GM12878 (cell line): ENCODE data around the gene ADAMTS2. TPM values are rescaled to one million over a fixed set of nuclear protein-coding genes. Genes with fewer than 3 reads are reported as not detected.

Experiments
- ATAC-seq: fragments of 200-7000 bp; cut with Tn5 transposase; 3 replicates; pipeline ENCODE4 v1.9.1; 2020; ENCODE audit warnings: mild to moderate bottlenecking, moderate library complexity
- BruUV-seq: library from RNA; stranded (reverse); fragments of 400-500 nt; replicated peaks from 2 replicates; lab custom pipeline; 2021; lab: Mats Ljungman, UMichigan
- CTCF ChIA-PET: fragments of 300-600 bp; sonication (Branson Sonifier 250); formaldehyde crosslinking; extraction: SDS; loops from one replicate; lab custom pipeline; 2021; ENCODE audit warnings: inconsistent platforms; lab: Yijun Ruan, JAX
- POLR2A ChIA-PET: fragments of 350-600 bp; formaldehyde crosslinking; extraction: SDS; loops from one replicate; lab custom pipeline; 2021; ENCODE audit warnings: inconsistent platforms; lab: Charles Lee
- RAD21 ChIA-PET: fragments of 300-600 bp; sonication (Branson Sonifier 250); formaldehyde crosslinking; loops from one replicate; lab custom pipeline; 2023; ENCODE audit warnings: antibody characterized with exemption; ENCODE audit not compliant: unreplicated experiment; lab: Charles Lee
- SMC1A ChIA-PET: fragments of 300-600 bp; sonication (Branson Sonifier 250); formaldehyde crosslinking; loops from one replicate; lab custom pipeline; 2023; ENCODE audit not compliant: unreplicated experiment, uncharacterized antibody; lab: Charles Lee
- DNase-seq: peaks from one replicate; pipeline ENCODE4 v3.0.0-alpha.2; 2011; ENCODE audit warnings: low read depth, low spot score
- FAIRE-seq: peaks from 3 replicates; lab custom pipeline; 2011; peaks lifted over from hg19 to GRCh38; lab: Jason Lieb, UNC
- H2AFZ ChIP-seq: 2 replicates; pipeline ENCODE4 v1.6.0; 2011; ENCODE audit warnings: low read depth, low read length, control low read depth; ENCODE audit not compliant: control insufficient read depth
- H3K27ac ChIP-seq: 2 replicates; pipeline ENCODE4 v1.5.1; 2011; ENCODE audit warnings: control low read depth; ENCODE audit not compliant: control insufficient read depth, insufficient read depth
- H3K27me3 ChIP-seq, 2 experiments: replicated peaks in 1 of 2; 2 replicates each; pipeline versions ENCODE4 v1.6.0 to v1.6.1; 2011; ENCODE audit warnings: low read length in 1 of 2; ENCODE audit not compliant: control insufficient read depth in 2 of 2, insufficient read depth in 2 of 2
- H3K36me3 ChIP-seq, 2 experiments: 2 replicates each; pipeline ENCODE4 v1.5.1; 2011; ENCODE audit warnings: low read length in 1 of 2; ENCODE audit not compliant: control insufficient read depth in 2 of 2, insufficient read depth in 2 of 2
- H3K4me1 ChIP-seq: 2 replicates; pipeline ENCODE4 v1.6.1; 2011; ENCODE audit warnings: mild to moderate bottlenecking, low read length, moderate library complexity, mixed read lengths; ENCODE audit not compliant: control insufficient read depth, insufficient read depth
- H3K4me2 ChIP-seq: 2 replicates; pipeline ENCODE4 v1.6.0; 2011; ENCODE audit warnings: control low read depth; ENCODE audit not compliant: control insufficient read depth, insufficient read depth
- H3K4me3 ChIP-seq: fragments of 200-600 bp; sonication (generic); 2 replicates; pipeline ENCODE4 v1.5.1; 2016
- H3K79me2 ChIP-seq: 2 replicates; pipeline ENCODE4 v1.6.0; 2011; ENCODE audit warnings: low read length; ENCODE audit not compliant: control insufficient read depth, insufficient read depth
- H3K9ac ChIP-seq: 2 replicates; pipeline ENCODE4 v1.8.0; 2011; ENCODE audit warnings: low read length, control low read depth, mixed read lengths; ENCODE audit not compliant: control insufficient read depth, insufficient read depth
- H3K9me3 ChIP-seq: replicated peaks from 3 replicates; pipeline ENCODE4 v1.5.1; 2011; ENCODE audit warnings: mild to moderate bottlenecking, low read length; ENCODE audit not compliant: control insufficient read depth, insufficient read depth
- H4K20me1 ChIP-seq: 2 replicates; pipeline ENCODE4 v1.6.0; 2011; ENCODE audit not compliant: control insufficient read depth, insufficient read depth
- EP300 ChIP-seq, 2 experiments: fragments of 150-350 bp in 1 of 2; IDR thresholded peaks; 2 replicates each; pipeline ENCODE4 v1.6.1; 2011 to 2012; ENCODE audit warnings: low read depth in 2 of 2, low read length in 2 of 2, borderline replicate concordance in 1 of 2, improper control_type of control experiment in 1 of 2, inconsistent platforms in 1 of 2; ENCODE audit not compliant: control insufficient read depth in 1 of 2
- HDAC6 ChIP-seq: fragments of 200-600 bp; sonication (generic); IDR thresholded peaks from one replicate; pipeline ENCODE4 v1.8.0; 2017; ENCODE audit warnings: antibody characterized with exemption; ENCODE audit not compliant: unreplicated experiment
- RAD51 ChIP-seq: fragments of 450-650 bp; IDR thresholded peaks from 2 replicates; pipeline ENCODE4 v1.6.1; 2016; ENCODE audit warnings: moderate library complexity, mild to moderate bottlenecking, inconsistent platforms
- YY1 ChIP-seq: IDR thresholded peaks from 2 replicates; pipeline ENCODE4 v1.6.1; 2011; ENCODE audit warnings: low read depth, mild to moderate bottlenecking, low read length
- ZNF207 ChIP-seq: fragments of 450-650 bp; IDR thresholded peaks from 2 replicates; pipeline ENCODE4 v1.6.1; 2014; ENCODE audit warnings: antibody characterized with exemption, mild to moderate bottlenecking, borderline replicate concordance
- WGBS: methylation state at CpG from one replicate; pipeline ENCODE4 v1.1.6; 2016; ENCODE audit warnings: low lambda C conversion rate; ENCODE audit not compliant: insufficient replicate concordance, insufficient coverage; ENCODE audit errors: missing lambda C conversion rate; 5-methylcytosine and 5-hydroxymethylcytosine counted together
- in situ Hi-C: fragments of 300-500 bp; cut with MboI; formaldehyde crosslinking; loops from 9 replicates; pipeline ENCODE4 v1.14.3; 2018; ENCODE audit warnings: mixed read lengths
- intact Hi-C: fragments of 100-400 bp; cut with micrococcal nuclease; formaldehyde crosslinking; loops from one replicate; pipeline ENCODE4 v1.14.2; 2022; ENCODE audit not compliant: unreplicated experiment
- polyA plus RNA-seq, 11 experiments: library from polyadenylated mRNA; depleted of rRNA in 4 of 11; unstranded in 6 of 11; stranded (reverse) in 5 of 11; fragments of >200 nt; fragmentation: Nextera tagmentation in 4 of 11; fragmentation: Illumina TruSeq in 1 of 11; extraction: Ambion mirVana in 4 of 11; extraction: Trizol in 1 of 11; gene quantifications; 1 replicate in 1 of 11; 2 replicates in 10 of 11; pipeline versions ENCODE4 v1.2.1 to v1.2.3, GENCODE V29; 2011 to 2016; ENCODE audit warnings: inconsistent platforms in 2 of 11, missing spikeins in 2 of 11, low read depth in 1 of 11
- total RNA-seq, 4 experiments: library from RNA; depleted of rRNA in 3 of 4; stranded (reverse); fragments of >200 nt in 3 of 4; fragmentation: Illumina TruSeq in 1 of 4; extraction: Trizol in 1 of 4; gene quantifications; 2 replicates each; pipeline versions ENCODE4 v1.2.1 to v1.2.3, GENCODE V29; 2013 to 2021
- TF ChIP-seq, protein P1 (sequence below): fragments of 450-650 bp; formaldehyde crosslinking; IDR thresholded peaks from 2 replicates; pipeline ENCODE4 v1.4.0; 2020; ENCODE audit warnings: mild to moderate bottlenecking, moderate library complexity
- TF ChIP-seq, protein P2 (sequence below): IDR thresholded peaks from 2 replicates; pipeline ENCODE4 v1.6.1; 2011; ENCODE audit warnings: low read depth, low read length, improper control_type of control experiment, borderline replicate concordance
- TF ChIP-seq, protein P3 (sequence below): fragments of 450-650 bp; IDR thresholded peaks from 2 replicates; pipeline ENCODE4 v1.6.1; 2017; ENCODE audit warnings: low read depth, mild to moderate bottlenecking, moderate library complexity
- TF ChIP-seq, protein P4 (sequence below): IDR thresholded peaks from 2 replicates; pipeline ENCODE4 v1.6.1; 2012; ENCODE audit warnings: mild to moderate bottlenecking, low read depth, low read length
- TF ChIP-seq, protein P5 (sequence below): IDR thresholded peaks from 2 replicates; pipeline ENCODE4 v1.6.1; 2012; ENCODE audit warnings: low read depth, low read length, improper control_type of control experiment

ADAMTS2 gene
- total and polyA plus RNA-seq, 10 of the 15 experiments (the other 5 are each of a cell fraction or from before 2014, with no cell fraction given) = 0.03 to 0.05 TPM; not detected in 8

DNA sequence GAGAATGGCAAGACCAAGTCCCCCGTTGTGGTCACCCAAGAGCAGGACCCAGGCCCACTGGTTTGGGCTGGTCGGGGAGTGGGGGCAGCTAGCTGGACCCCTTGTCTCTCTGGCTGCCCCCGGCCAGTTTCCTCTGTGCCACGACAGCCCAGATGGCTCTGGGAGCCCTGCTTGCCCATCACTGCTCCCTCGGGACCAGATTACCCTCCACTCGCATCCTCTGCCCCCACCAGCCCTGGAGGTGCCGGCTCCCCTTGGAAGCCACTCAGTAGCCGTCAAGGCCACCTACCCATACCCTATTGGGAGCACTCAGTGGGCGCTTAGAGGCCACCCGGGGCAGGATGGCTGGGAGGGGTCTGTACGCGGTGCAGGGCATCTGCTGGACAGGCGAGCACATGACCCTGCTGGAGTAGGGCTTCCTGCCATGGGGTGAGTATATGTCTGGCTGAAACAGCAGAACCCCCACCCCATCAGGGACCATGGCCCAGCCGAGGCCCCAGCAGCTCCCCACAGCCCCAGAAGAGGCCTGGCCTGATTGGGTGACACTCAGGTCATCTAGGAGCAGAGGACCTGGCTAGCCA lies 215.1 kb downstream of the ADAMTS2 start:
- POLR2A ChIA-PET = no interaction called here
- WGBS = 52% methylated on average over 14 of the region's 14 CpGs
- TF ChIP-seq EP300 (IDR thresholded peaks at IDR 0.05; ENCODE audit: borderline replicate concordance in 1 of 2, control insufficient read depth in 1 of 2, low read depth in 2 of 2, low read length in 2 of 2) = no peak
- TF ChIP-seq, protein P1, sequence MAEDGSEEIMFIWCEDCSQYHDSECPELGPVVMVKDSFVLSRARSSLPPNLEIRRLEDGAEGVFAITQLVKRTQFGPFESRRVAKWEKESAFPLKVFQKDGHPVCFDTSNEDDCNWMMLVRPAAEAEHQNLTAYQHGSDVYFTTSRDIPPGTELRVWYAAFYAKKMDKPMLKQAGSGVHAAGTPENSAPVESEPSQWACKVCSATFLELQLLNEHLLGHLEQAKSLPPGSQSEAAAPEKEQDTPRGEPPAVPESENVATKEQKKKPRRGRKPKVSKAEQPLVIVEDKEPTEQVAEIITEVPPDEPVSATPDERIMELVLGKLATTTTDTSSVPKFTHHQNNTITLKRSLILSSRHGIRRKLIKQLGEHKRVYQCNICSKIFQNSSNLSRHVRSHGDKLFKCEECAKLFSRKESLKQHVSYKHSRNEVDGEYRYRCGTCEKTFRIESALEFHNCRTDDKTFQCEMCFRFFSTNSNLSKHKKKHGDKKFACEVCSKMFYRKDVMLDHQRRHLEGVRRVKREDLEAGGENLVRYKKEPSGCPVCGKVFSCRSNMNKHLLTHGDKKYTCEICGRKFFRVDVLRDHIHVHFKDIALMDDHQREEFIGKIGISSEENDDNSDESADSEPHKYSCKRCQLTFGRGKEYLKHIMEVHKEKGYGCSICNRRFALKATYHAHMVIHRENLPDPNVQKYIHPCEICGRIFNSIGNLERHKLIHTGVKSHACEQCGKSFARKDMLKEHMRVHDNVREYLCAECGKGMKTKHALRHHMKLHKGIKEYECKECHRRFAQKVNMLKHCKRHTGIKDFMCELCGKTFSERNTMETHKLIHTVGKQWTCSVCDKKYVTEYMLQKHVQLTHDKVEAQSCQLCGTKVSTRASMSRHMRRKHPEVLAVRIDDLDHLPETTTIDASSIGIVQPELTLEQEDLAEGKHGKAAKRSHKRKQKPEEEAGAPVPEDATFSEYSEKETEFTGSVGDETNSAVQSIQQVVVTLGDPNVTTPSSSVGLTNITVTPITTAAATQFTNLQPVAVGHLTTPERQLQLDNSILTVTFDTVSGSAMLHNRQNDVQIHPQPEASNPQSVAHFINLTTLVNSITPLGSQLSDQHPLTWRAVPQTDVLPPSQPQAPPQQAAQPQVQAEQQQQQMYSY (CRISPR knock-in tag) = no peak
- TF ChIP-seq, protein P2, sequence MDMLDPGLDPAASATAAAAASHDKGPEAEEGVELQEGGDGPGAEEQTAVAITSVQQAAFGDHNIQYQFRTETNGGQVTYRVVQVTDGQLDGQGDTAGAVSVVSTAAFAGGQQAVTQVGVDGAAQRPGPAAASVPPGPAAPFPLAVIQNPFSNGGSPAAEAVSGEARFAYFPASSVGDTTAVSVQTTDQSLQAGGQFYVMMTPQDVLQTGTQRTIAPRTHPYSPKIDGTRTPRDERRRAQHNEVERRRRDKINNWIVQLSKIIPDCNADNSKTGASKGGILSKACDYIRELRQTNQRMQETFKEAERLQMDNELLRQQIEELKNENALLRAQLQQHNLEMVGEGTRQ = no peak
- TF ChIP-seq HDAC6 = no peak
- TF ChIP-seq, protein P3, sequence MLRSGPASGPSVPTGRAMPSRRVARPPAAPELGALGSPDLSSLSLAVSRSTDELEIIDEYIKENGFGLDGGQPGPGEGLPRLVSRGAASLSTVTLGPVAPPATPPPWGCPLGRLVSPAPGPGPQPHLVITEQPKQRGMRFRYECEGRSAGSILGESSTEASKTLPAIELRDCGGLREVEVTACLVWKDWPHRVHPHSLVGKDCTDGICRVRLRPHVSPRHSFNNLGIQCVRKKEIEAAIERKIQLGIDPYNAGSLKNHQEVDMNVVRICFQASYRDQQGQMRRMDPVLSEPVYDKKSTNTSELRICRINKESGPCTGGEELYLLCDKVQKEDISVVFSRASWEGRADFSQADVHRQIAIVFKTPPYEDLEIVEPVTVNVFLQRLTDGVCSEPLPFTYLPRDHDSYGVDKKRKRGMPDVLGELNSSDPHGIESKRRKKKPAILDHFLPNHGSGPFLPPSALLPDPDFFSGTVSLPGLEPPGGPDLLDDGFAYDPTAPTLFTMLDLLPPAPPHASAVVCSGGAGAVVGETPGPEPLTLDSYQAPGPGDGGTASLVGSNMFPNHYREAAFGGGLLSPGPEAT = no peak
- TF ChIP-seq, protein P4, sequence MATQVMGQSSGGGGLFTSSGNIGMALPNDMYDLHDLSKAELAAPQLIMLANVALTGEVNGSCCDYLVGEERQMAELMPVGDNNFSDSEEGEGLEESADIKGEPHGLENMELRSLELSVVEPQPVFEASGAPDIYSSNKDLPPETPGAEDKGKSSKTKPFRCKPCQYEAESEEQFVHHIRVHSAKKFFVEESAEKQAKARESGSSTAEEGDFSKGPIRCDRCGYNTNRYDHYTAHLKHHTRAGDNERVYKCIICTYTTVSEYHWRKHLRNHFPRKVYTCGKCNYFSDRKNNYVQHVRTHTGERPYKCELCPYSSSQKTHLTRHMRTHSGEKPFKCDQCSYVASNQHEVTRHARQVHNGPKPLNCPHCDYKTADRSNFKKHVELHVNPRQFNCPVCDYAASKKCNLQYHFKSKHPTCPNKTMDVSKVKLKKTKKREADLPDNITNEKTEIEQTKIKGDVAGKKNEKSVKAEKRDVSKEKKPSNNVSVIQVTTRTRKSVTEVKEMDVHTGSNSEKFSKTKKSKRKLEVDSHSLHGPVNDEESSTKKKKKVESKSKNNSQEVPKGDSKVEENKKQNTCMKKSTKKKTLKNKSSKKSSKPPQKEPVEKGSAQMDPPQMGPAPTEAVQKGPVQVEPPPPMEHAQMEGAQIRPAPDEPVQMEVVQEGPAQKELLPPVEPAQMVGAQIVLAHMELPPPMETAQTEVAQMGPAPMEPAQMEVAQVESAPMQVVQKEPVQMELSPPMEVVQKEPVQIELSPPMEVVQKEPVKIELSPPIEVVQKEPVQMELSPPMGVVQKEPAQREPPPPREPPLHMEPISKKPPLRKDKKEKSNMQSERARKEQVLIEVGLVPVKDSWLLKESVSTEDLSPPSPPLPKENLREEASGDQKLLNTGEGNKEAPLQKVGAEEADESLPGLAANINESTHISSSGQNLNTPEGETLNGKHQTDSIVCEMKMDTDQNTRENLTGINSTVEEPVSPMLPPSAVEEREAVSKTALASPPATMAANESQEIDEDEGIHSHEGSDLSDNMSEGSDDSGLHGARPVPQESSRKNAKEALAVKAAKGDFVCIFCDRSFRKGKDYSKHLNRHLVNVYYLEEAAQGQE = no peak
- no peak for TF ChIP-seq ZNF207
- TF ChIP-seq RAD51 = no peak
- no peak for TF ChIP-seq YY1
- TF ChIP-seq, protein P5, sequence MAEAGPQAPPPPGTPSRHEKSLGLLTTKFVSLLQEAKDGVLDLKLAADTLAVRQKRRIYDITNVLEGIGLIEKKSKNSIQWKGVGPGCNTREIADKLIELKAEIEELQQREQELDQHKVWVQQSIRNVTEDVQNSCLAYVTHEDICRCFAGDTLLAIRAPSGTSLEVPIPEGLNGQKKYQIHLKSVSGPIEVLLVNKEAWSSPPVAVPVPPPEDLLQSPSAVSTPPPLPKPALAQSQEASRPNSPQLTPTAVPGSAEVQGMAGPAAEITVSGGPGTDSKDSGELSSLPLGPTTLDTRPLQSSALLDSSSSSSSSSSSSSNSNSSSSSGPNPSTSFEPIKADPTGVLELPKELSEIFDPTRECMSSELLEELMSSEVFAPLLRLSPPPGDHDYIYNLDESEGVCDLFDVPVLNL = no peak

More for the DNA sequence above, 215.1 kb downstream of the ADAMTS2 start:
- H3K27ac ChIP-seq = no peak overlapping the region
- ATAC-seq = no peak
- ChIA-PET CTCF (no interaction called here), SMC1A (no interaction called here), RAD21 (no interaction called here)
- H3K9ac ChIP-seq = no peak overlapping the region
- no peak overlapping the region for H3K4me3 ChIP-seq
- no peaks in the 10 kb centered on the region for H3K4me1 ChIP-seq
- no peaks in the 10 kb centered on the region for H4K20me1 ChIP-seq
- no peaks in the 10 kb centered on the region for H3K79me2 ChIP-seq
- no peaks in the 10 kb centered on the region for H3K27me3 ChIP-seq
- no peaks in the 10 kb centered on the region for H3K36me3 ChIP-seq
- FAIRE-seq = no peak
- no peak for DNase-seq
- H3K9me3 ChIP-seq = peaks cover 1% of the 10 kb centered on the region; the same call in 1 of the 3 replicates
- H2AFZ ChIP-seq = no peak overlapping the region
- no TSS peak for BruUV-seq
- H3K4me2 ChIP-seq = no peak overlapping the region
- in situ Hi-C loops = no loop called here
- intact Hi-C loops = no loop called here
